ENCODE data around the gene NEGR1. TPM values are rescaled to one million over a fixed set of nuclear protein-coding genes. Genes with fewer than 3 reads are reported as not detected.

NEGR1 gene
- total and polyA plus RNA-seq, 2 donors (not counting 3 experiments of a cell fraction or from before 2014, with no cell fraction given) = 6.8 to 21.8 TPM

DNA sequence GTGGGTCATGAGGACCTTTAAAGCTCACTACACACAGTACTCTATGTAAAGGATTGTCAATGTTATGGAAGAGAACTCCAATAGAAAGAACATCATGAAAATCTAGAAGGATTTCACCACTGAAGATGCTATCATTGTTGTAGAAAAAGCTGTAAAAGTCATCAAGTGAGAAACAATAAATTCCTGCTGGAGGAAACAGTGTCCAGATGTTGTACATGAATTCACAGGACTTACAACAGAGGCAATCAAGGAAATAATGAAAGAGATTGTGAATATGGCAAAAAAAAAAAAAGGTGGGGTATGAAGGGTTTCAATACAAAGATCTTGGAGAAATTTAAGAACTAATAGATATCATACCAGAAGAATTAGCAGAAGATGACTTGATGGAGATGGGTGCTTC is 846.4 kb downstream of the NEGR1 start:
- no peak for TF ChIP-seq GATA2 (IDR thresholded peaks at IDR 0.05; ENCODE audit: insufficient read depth, insufficient read length, low read depth, low read length)
- dilution Hi-C loops (cut with MboI; ENCODE audit: extremely low pct_ligation_motif_present, low sequenced_read_pairs) = no loop called here
- CTCF ChIA-PET = no interaction called here
- no peaks in the 10 kb centered on the region for H3K27me3 ChIP-seq (ENCODE audit: control insufficient read depth in 2 of 2, insufficient read depth in 2 of 2, low read length in 2 of 2)
- intact Hi-C loops (cut with micrococcal nuclease) = no loop called here
- POLR2A ChIA-PET = no interaction called here
- no peaks in the 10 kb centered on the region for H3K36me3 ChIP-seq (ENCODE audit: control insufficient read depth in 2 of 2, extremely low read depth in 1 of 2, insufficient read depth in 2 of 2, low read length in 2 of 2)
- H3K9ac ChIP-seq (replicated peaks; ENCODE audit: extremely low read depth, insufficient read depth, low read length) = no peak overlapping the region
- no peak overlapping the region for H3K4me2 ChIP-seq (ENCODE audit: insufficient read depth, low read length)
- DNase-seq (ENCODE audit: low read depth, low spot score) (no peak), FAIRE-seq (no peak)
- no peak overlapping the region for H2AFZ ChIP-seq (ENCODE audit: low read depth, low read length)
- no TSS peak for BruUV-seq (replicated peaks)
- no peak overlapping the region for H3K27ac ChIP-seq (ENCODE audit: insufficient read depth, low read depth, low read length)
- H4K20me1 ChIP-seq (replicated peaks; ENCODE audit: control insufficient read depth, extremely low read depth, insufficient read depth, low read length) = no peaks in the 10 kb centered on the region
- no peak overlapping the region for H3K4me3 ChIP-seq (replicated peaks in 1 of 3; ENCODE audit: insufficient read depth in 1 of 3, low read depth in 1 of 3, low read length in 3 of 3)
- H3K9me1 ChIP-seq (replicated peaks; ENCODE audit: control insufficient read depth, extremely low read depth, insufficient read depth, low read length) = no peaks in the 10 kb centered on the region
- H3K9me3 ChIP-seq (replicated peaks; ENCODE audit: control insufficient read depth, insufficient read depth, low read length) = no peaks in the 10 kb centered on the region
- H3K79me2 ChIP-seq (ENCODE audit: control insufficient read depth, insufficient read depth, low read length) = no peaks in the 10 kb centered on the region
- H3K4me1 ChIP-seq (ENCODE audit: control insufficient read depth, extremely low read depth, insufficient read depth, low read length) = no peaks in the 10 kb centered on the region

DNA sequence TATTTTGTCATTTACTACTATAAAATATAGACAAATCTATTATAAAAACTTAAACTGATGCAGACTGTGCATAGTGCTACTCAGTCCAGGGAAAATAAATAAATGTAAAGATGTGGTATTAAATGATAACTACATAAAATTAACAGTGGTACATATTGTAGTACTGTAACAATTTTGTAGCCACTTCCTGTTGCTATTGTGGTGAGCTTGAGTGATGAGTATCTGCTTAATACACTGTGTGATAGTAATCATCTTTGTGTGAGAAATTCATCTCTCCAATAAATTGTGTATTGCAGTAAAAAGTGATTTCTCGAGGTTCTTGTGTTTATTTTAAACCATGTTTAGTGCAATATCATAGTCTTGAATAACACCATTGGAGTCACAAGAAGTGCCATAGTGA is 848.1 kb downstream of the NEGR1 start:
- no peaks in the 10 kb centered on the region for H3K9me1 ChIP-seq (replicated peaks; ENCODE audit: control insufficient read depth, extremely low read depth, insufficient read depth, low read length)
- TF ChIP-seq EZH2 (IDR thresholded peaks at IDR 0.05; ENCODE audit: borderline replicate concordance, low read depth, low read length, severe bottlenecking) (no peak), GATA2 (IDR thresholded peaks at IDR 0.05; ENCODE audit: insufficient read depth, insufficient read length, low read depth, low read length) (no peak), FOS (IDR thresholded peaks at IDR 0.05; ENCODE audit: borderline replicate concordance, insufficient read depth, low read length) (no peak), POLR2A (IDR thresholded peaks at IDR 0.05; ENCODE audit: low read depth, low read length) (no peak), POLR2AphosphoS5 (IDR thresholded peaks at IDR 0.05; ENCODE audit: insufficient read depth, low read depth, low read length) (no peak), JUN (IDR thresholded peaks at IDR 0.05; ENCODE audit: borderline replicate concordance, insufficient read depth, insufficient read length, low read depth) (no peak), MYC (IDR thresholded peaks at IDR 0.05; ENCODE audit: low read depth, low read length) (no peak)
- TF ChIP-seq, protein P1, sequence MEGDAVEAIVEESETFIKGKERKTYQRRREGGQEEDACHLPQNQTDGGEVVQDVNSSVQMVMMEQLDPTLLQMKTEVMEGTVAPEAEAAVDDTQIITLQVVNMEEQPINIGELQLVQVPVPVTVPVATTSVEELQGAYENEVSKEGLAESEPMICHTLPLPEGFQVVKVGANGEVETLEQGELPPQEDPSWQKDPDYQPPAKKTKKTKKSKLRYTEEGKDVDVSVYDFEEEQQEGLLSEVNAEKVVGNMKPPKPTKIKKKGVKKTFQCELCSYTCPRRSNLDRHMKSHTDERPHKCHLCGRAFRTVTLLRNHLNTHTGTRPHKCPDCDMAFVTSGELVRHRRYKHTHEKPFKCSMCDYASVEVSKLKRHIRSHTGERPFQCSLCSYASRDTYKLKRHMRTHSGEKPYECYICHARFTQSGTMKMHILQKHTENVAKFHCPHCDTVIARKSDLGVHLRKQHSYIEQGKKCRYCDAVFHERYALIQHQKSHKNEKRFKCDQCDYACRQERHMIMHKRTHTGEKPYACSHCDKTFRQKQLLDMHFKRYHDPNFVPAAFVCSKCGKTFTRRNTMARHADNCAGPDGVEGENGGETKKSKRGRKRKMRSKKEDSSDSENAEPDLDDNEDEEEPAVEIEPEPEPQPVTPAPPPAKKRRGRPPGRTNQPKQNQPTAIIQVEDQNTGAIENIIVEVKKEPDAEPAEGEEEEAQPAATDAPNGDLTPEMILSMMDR (IDR thresholded peaks at IDR 0.05; ENCODE audit: extremely low read depth in 1 of 2, insufficient read depth in 1 of 2, low read depth in 1 of 2, low read length in 2 of 2) = no peak
- TF ChIP-seq, protein P2, sequence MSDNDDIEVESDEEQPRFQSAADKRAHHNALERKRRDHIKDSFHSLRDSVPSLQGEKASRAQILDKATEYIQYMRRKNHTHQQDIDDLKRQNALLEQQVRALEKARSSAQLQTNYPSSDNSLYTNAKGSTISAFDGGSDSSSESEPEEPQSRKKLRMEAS (IDR thresholded peaks at IDR 0.05; ENCODE audit: insufficient read depth, insufficient read length) = no peak
- BruUV-seq (replicated peaks) = no TSS peak
- no peaks in the 10 kb centered on the region for H4K20me1 ChIP-seq (replicated peaks; ENCODE audit: control insufficient read depth, extremely low read depth, insufficient read depth, low read length)
- ChIA-PET POLR2A (no interaction called here), CTCF (no interaction called here)
- H2AFZ ChIP-seq (ENCODE audit: low read depth, low read length) = no peak overlapping the region
- H3K9ac ChIP-seq (replicated peaks; ENCODE audit: extremely low read depth, insufficient read depth, low read length) = no peak overlapping the region
- intact Hi-C loops (cut with micrococcal nuclease) = no loop called here
- no peak overlapping the region for H3K27ac ChIP-seq (ENCODE audit: insufficient read depth, low read depth, low read length)
- FAIRE-seq = no peak
- DNase-seq (ENCODE audit: low read depth, low spot score) = no peak
- H3K27me3 ChIP-seq (ENCODE audit: control insufficient read depth in 2 of 2, insufficient read depth in 2 of 2, low read length in 2 of 2) = no peaks in the 10 kb centered on the region
- H3K36me3 ChIP-seq (ENCODE audit: control insufficient read depth in 2 of 2, extremely low read depth in 1 of 2, insufficient read depth in 2 of 2, low read length in 2 of 2) = no peaks in the 10 kb centered on the region
- H3K4me2 ChIP-seq (ENCODE audit: insufficient read depth, low read length) = no peak overlapping the region
- H3K79me2 ChIP-seq (ENCODE audit: control insufficient read depth, insufficient read depth, low read length) = no peaks in the 10 kb centered on the region
- dilution Hi-C loops (cut with MboI; ENCODE audit: extremely low pct_ligation_motif_present, low sequenced_read_pairs) = no loop called here
- H3K9me3 ChIP-seq (replicated peaks; ENCODE audit: control insufficient read depth, insufficient read depth, low read length) = no peaks in the 10 kb centered on the region
- no peak overlapping the region for H3K4me3 ChIP-seq (replicated peaks in 1 of 3; ENCODE audit: insufficient read depth in 1 of 3, low read depth in 1 of 3, low read length in 3 of 3)
- H3K4me1 ChIP-seq (ENCODE audit: control insufficient read depth, extremely low read depth, insufficient read depth, low read length) = no peaks in the 10 kb centered on the region
